Skeletal muscle tissue (tissue), 4 donors: ENCODE results near the gene DOCK9. TPM values are rescaled to one million over a fixed set of nuclear protein-coding genes. Genes with fewer than 3 reads are reported as not detected.

Source experiments
- H3K27ac ChIP-seq: one replicate; pipeline ENCODE4 v1.7.0; 2013; ENCODE audit warnings: mild to moderate bottlenecking, low read depth, low read length, inconsistent platforms
- H3K27me3 ChIP-seq, 3 donors: one replicate each; pipeline ENCODE4 v1.7.0; 2013; ENCODE audit warnings: low read length in 3 of 3; ENCODE audit not compliant: control insufficient read depth in 3 of 3, insufficient read depth in 3 of 3
- H3K36me3 ChIP-seq, 3 donors: one replicate each; pipeline ENCODE4 v1.7.0; 2013; ENCODE audit warnings: low read length in 3 of 3; ENCODE audit not compliant: control insufficient read depth in 3 of 3, insufficient read depth in 3 of 3
- H3K4me1 ChIP-seq, 3 donors: one replicate each; pipeline ENCODE4 v1.7.0; 2013; ENCODE audit warnings: low read length in 3 of 3, mild to moderate bottlenecking in 3 of 3; ENCODE audit not compliant: control insufficient read depth in 3 of 3, insufficient read depth in 3 of 3
- H3K4me3 ChIP-seq, 3 donors: one replicate each; pipeline ENCODE4 v1.7.0; 2013; ENCODE audit warnings: low read length in 3 of 3
- H3K9ac ChIP-seq, 3 donors: one replicate each; pipeline ENCODE4 v1.7.0; 2013; ENCODE audit warnings: low read length in 3 of 3, mild to moderate bottlenecking in 3 of 3, moderate library complexity in 2 of 3, low read depth in 1 of 3
- H3K9me3 ChIP-seq, 3 donors: one replicate each; pipeline ENCODE4 v1.7.0; 2013; ENCODE audit warnings: low read length in 3 of 3; ENCODE audit not compliant: control insufficient read depth in 3 of 3
- total RNA-seq: library from RNA; depleted of rRNA; stranded (reverse); fragments of >200 nt; gene quantifications from one replicate; pipeline ENCODE4 v1.2.3, GENCODE V29; 2014
- donor health status: Osteomylitis.

Gene DOCK9
- total RNA-seq, 1 donor from 2014 or later = 86.6 TPM

DNA sequence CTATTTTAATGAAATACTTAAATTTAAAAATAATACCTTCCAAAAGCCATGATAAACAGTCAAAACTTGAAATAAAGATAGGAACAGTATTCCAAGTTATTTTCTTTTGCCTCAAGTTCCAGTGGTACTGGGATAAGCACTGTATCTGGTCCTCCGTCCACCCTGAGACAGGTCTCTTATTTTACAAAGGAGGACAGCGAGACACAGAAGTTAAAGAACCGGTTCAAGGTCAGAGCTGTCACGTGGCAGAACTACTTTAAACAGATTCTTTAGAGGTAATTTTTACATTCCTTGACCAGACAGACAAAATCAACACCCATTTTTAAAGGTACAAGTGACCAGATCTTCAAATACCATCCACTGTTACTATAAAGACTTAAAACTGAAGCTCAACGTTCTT, 10.4 kb upstream of the DOCK9 start:
- Histone ChIP-seq H3K4me1 (peaks cover 0 to 2% (median 0%) of the 10 kb centered on the region in 3 donors), H3K4me3 (no peak overlapping the region), H3K27ac (no peak overlapping the region), H3K27me3 (peaks cover 0 to 2% (median 0%) of the 10 kb centered on the region in 3 donors), H3K36me3 (no peaks in the 10 kb centered on the region), H3K9me3 (no peaks in the 10 kb centered on the region), H3K9ac (no peak overlapping the region)

DNA sequence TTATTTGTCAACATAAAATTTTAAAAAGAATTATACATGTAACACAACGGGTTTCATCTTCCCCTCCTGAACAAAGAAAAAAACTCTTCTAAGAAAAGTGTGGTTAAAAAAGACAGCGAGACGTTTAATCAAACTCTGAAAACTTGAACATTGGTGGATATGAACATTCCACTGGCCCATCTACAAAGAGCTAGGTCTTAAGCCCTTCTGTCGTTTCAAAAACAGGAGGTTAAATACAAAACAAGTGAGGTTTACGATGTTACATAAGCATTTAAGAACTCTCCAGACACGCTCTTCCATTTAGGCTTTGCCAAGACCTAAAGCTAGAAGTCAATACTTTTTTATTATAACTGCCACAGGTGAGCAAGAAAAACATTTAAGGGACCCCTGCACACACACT, 9.4 kb upstream of the DOCK9 start:
- Histone ChIP-seq H3K27me3 (peaks cover 0 to 2% (median 0%) of the 10 kb centered on the region in 3 donors), H3K36me3 (no peaks in the 10 kb centered on the region), H3K9me3 (no peaks in the 10 kb centered on the region), H3K4me1 (peaks cover 0 to 2% (median 0%) of the 10 kb centered on the region in 3 donors), H3K9ac (no peak overlapping the region), H3K27ac (no peak overlapping the region), H3K4me3 (no peak overlapping the region)

- no peak overlapping the region for H3K27ac ChIP-seq
- H3K27me3 ChIP-seq = peaks cover 0 to 2% (median 0%) of the 10 kb centered on the region in 3 donors
- no peaks in the 10 kb centered on the region for H3K9me3 ChIP-seq
- no peak overlapping the region for H3K9ac ChIP-seq
- H3K4me1 ChIP-seq = peaks cover 0 to 2% (median 0%) of the 10 kb centered on the region in 3 donors
- H3K4me3 ChIP-seq = no peak overlapping the region
- no peaks in the 10 kb centered on the region for H3K36me3 ChIP-seq
These were observed 8.5 kb upstream of the DOCK9 start for GRCh38 chr13:98986226-98986846.

- no peak overlapping the region for H3K27ac ChIP-seq
- peaks cover 0 to 2% (median 0%) of the 10 kb centered on the region in 3 donors for H3K27me3 ChIP-seq
- H3K9me3 ChIP-seq = no peaks in the 10 kb centered on the region
- no peak overlapping the region for H3K4me3 ChIP-seq
- no peak overlapping the region for H3K9ac ChIP-seq
- no peaks in the 10 kb centered on the region for H3K36me3 ChIP-seq
- H3K4me1 ChIP-seq = peaks cover 0 to 2% (median 0%) of the 10 kb centered on the region in 3 donors
These were observed 7.7 kb upstream of the DOCK9 start for GRCh38 chr13:98985591-98985990.

DNA sequence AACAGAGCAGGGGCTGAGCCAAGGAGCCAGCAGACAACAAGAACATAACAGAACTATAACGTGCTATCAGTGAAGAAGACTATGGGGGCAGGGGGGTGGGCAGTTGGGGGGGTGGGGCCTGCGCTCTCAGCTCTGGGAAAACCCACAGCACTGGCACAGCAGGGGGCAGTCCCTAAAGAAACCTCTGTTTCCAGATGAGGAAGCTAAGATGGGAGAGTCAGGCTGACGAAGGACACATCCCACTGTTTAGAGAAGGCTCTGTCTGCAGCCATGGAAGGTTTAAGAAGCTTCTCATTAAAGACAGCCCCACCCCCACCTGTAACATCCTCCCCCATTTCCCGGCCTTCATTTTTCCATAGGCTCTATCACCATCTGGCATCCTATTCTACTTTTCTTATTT, 7.1 kb upstream of the DOCK9 start:
- H3K9me3 ChIP-seq = no peaks in the 10 kb centered on the region
- no peak overlapping the region for H3K4me3 ChIP-seq
- peaks cover 0 to 2% (median 0%) of the 10 kb centered on the region in 3 donors for H3K4me1 ChIP-seq
- H3K9ac ChIP-seq = no peak overlapping the region
- H3K36me3 ChIP-seq = no peaks in the 10 kb centered on the region
- H3K27ac ChIP-seq = no peak overlapping the region
- peaks cover 0 to 2% (median 0%) of the 10 kb centered on the region in 3 donors for H3K27me3 ChIP-seq

DNA sequence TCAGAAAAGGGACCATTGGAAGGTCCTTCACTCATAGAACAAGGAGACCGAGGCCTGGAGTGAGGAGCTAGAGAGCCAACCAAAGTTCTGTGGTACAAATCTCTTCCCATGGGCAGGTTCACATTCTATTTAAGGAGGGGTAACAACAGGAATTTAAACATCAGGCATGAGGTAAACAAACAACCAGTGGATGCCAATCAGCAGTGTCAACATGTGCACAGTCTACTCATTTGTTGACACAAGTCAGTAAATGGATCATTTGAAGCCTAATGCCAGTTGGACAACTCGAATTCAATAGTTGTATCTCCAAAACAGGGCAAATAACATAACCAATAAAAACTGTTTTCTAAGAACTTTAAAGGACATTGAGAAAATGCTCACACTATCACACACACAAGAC, 6.3 kb upstream of the DOCK9 start:
- H3K27ac ChIP-seq = no peak overlapping the region
- no peaks in the 10 kb centered on the region for H3K9me3 ChIP-seq
- H3K4me1 ChIP-seq = peaks cover 0 to 3% (median 2%) of the 10 kb centered on the region in 3 donors
- no peak overlapping the region for H3K4me3 ChIP-seq
- H3K27me3 ChIP-seq = peaks cover 0 to 2% (median 0%) of the 10 kb centered on the region in 3 donors
- no peak overlapping the region for H3K9ac ChIP-seq
- no peaks in the 10 kb centered on the region for H3K36me3 ChIP-seq

DNA sequence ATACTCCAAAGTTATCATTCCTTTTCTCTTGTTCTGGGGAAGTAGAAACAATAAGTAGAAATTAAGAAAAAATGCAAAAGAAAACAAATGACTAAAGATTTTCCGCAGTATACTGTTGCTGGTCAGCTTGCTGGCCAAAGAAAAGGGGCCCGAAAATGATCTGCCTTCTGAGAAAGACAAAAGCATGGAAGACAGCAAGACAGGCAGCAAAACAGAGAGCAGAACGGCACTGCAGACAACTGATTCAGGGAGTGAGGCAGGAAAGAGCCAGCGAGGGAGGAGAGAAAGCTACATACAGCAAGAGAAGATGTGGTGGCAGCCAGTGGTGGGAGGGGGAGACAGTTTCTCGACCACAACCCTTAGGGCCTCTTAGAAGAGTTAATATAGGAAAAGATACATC, 5.3 kb upstream of the DOCK9 start:
- Histone ChIP-seq H3K9ac (no peak overlapping the region), H3K36me3 (no peaks in the 10 kb centered on the region), H3K4me1 (peaks cover 2 to 7% (median 4%) of the 10 kb centered on the region in 3 donors), H3K9me3 (no peaks in the 10 kb centered on the region), H3K4me3 (no peak overlapping the region), H3K27ac (no peak overlapping the region), H3K27me3 (peaks cover 0 to 2% (median 0%) of the 10 kb centered on the region in 3 donors)

- no peak overlapping the region for H3K9ac ChIP-seq
- peaks cover 9 to 10% (median 10%) of the 10 kb centered on the region in 3 donors for H3K4me1 ChIP-seq
- peaks cover 0 to 5% (median 2%) of the 10 kb centered on the region in 3 donors for H3K27me3 ChIP-seq
- H3K9me3 ChIP-seq = no peaks in the 10 kb centered on the region
- H3K27ac ChIP-seq = no peak overlapping the region
- no peak overlapping the region for H3K4me3 ChIP-seq
- no peaks in the 10 kb centered on the region for H3K36me3 ChIP-seq
These were observed 3.7 kb upstream of the DOCK9 start for GRCh38 chr13:98981369-98982080.

GRCh38 chr13:98979012-98979660, 1.3 kb upstream of the DOCK9 start:
- Histone ChIP-seq H3K4me1 (peaks cover 9 to 16% (median 10%) of the 10 kb centered on the region in 3 donors), H3K4me3 (no peak overlapping the region), H3K9me3 (no peaks in the 10 kb centered on the region), H3K27me3 (peaks cover 0 to 5% (median 2%) of the 10 kb centered on the region in 3 donors), H3K36me3 (no peaks in the 10 kb centered on the region), H3K9ac (no peak overlapping the region), H3K27ac (no peak overlapping the region)

GRCh38 chr13:98978280-98978679, 416 bp upstream of the DOCK9 start:
- no peaks in the 10 kb centered on the region for H3K9me3 ChIP-seq
- peak overlapping the region in 2 of 3 donors; percentile 28 to 82 for H3K9ac ChIP-seq
- H3K4me3 ChIP-seq = peak overlapping the region; percentile 68 to 81 (median 78)
- no peaks in the 10 kb centered on the region for H3K36me3 ChIP-seq
- H3K27me3 ChIP-seq = peaks cover 0 to 5% (median 2%) of the 10 kb centered on the region in 3 donors
- no peak overlapping the region for H3K27ac ChIP-seq
- peaks cover 10 to 16% (median 12%) of the 10 kb centered on the region in 3 donors for H3K4me1 ChIP-seq
